Breast epithelium (tissue), 4 donors: ENCODE data around the gene LIX1. TPM values are rescaled to one million over a fixed set of nuclear protein-coding genes. Genes with fewer than 3 reads are reported as not detected.
"Not testable (repeated sequence)": the region's sequence is repeated elsewhere in the genome, so short reads cannot be mapped to it uniquely, and the experiment has no call there.

Experiments used
- DNase-seq, 2 donors: peaks; one replicate each; pipeline ENCODE4 v3.0.0-alpha.2; 2019; ENCODE audit warnings: low spot score in 2 of 2
- H3K27ac ChIP-seq, 2 donors: fragments of 200-600 bp; sonication (generic) in 1 of 2; one replicate each; pipeline ENCODE4 v1.5.1; 2016 to 2019; ENCODE audit warnings: mild to moderate bottlenecking in 1 of 2
- H3K27me3 ChIP-seq, 2 donors: fragments of 200-600 bp; sonication (generic) in 1 of 2; one replicate each; pipeline versions ENCODE4 v1.5.1 to v1.6.0; 2017 to 2019; ENCODE audit warnings: control low read depth in 1 of 2, mild to moderate bottlenecking in 1 of 2
- H3K36me3 ChIP-seq: fragments of 200-600 bp; one replicate; pipeline ENCODE4 v1.5.1; 2019
- H3K4me1 ChIP-seq, 2 donors: fragments of 200-600 bp; sonication (generic); one replicate each; pipeline ENCODE4 v1.5.1; 2016 to 2019; ENCODE audit warnings: control low read depth in 1 of 2
- H3K4me3 ChIP-seq, 3 donors: fragments of 200-600 bp; sonication (generic); 1 replicate in 2 of 3; 2 replicates in 1 of 3; pipeline ENCODE4 v1.5.1; 2016 to 2019; ENCODE audit warnings: mild to moderate bottlenecking in 3 of 3, moderate library complexity in 2 of 3
- H3K9me3 ChIP-seq, 2 donors: fragments of 200-600 bp; sonication (generic) in 1 of 2; one replicate each; pipeline ENCODE4 v1.5.1; 2016 to 2019; ENCODE audit warnings: control low read depth in 1 of 2
- CTCF ChIP-seq, 3 donors: fragments of 450-650 bp; IDR thresholded peaks; one replicate each; pipeline ENCODE4 v1.5.1; 2016 to 2017; ENCODE audit warnings: antibody characterized with exemption in 3 of 3, mild to moderate bottlenecking in 3 of 3, moderate library complexity in 3 of 3
- POLR2A ChIP-seq: fragments of 450-650 bp; IDR thresholded peaks from one replicate; pipeline ENCODE4 v1.6.1; 2016; ENCODE audit warnings: antibody characterized with exemption, mild to moderate bottlenecking, moderate library complexity
- POLR2AphosphoS5 ChIP-seq, 3 donors: sonication (generic); formaldehyde crosslinking; IDR thresholded peaks; one replicate each; pipeline ENCODE4 v1.6.1; 2017; ENCODE audit warnings: antibody characterized with exemption in 3 of 3
- intact Hi-C: fragments of 100-400 bp; cut with DNase I; formaldehyde crosslinking; loops from one replicate; pipeline ENCODE4 v1.15.1; 2023; ENCODE audit warnings: low total_unique reads
- total RNA-seq, 3 donors: library from RNA; depleted of rRNA; stranded (reverse); fragments of >200 nt; gene quantifications; one replicate each; pipeline ENCODE4 v1.1.0, GENCODE V29; 2016

LIX1 gene
- total RNA-seq = under 1 TPM in 1 of 3 donors, not detected in 2; 0.15 TPM

- H3K36me3 ChIP-seq = no peaks in the 10 kb centered on the region
- H3K4me1 ChIP-seq = no peaks in the 10 kb centered on the region
- H3K9me3 ChIP-seq = no peaks in the 10 kb centered on the region
- no peak for DNase-seq
- intact Hi-C loops = no loop called here
- no peaks in the 10 kb centered on the region for H3K27me3 ChIP-seq
- no peak within 1 kb of the TSS for H3K4me3 ChIP-seq
- H3K27ac ChIP-seq = no peak within 1 kb of the TSS
- TF ChIP-seq CTCF (IDR thresholded peaks at IDR 0.05) = peak in 1 of 3 donors; percentile 33
- no peak for TF ChIP-seq POLR2AphosphoS5 (IDR thresholded peaks at IDR 0.05)
- TF ChIP-seq POLR2A = no peak
Observed at GRCh38 chr5:97142521-97143254, at the start of gene LIX1. LIX1 (minus strand) TSS chr5:97142611; CDS start chr5:97142576, 35 bp downstream.

DNA sequence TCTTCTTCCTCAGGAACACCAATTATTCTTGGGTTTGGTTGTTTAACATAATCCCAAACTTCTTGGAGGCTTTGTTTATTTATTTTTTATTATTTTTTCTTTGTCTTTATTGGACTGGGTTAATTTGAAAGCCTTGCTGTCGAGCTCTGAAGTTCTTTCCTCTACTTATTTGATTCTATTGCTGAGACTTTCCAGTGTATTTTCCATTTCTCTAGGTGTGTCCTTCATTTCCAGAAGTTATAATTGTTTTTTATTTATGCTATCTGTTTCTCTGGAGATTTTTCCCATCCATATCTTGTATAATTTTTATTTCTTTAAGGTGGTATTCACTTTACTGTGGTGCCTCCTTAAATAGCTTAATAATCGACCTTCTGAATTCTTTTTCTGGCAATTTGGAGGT lies 49.5 kb upstream of the LIX1 start:
- Histone ChIP-seq H3K4me3 (no peak overlapping the region), H3K9me3 (peaks cover 0 to 5% of the 10 kb centered on the region in 2 donors), H3K36me3 (no peaks in the 10 kb centered on the region), H3K27ac (no peak overlapping the region), H3K27me3 (no peaks in the 10 kb centered on the region), H3K4me1 (no peaks in the 10 kb centered on the region)
- DNase-seq = no peak
- TF ChIP-seq POLR2A (no peak), CTCF (IDR thresholded peaks at IDR 0.05) (no peak)
- intact Hi-C loops = no loop called here

DNA sequence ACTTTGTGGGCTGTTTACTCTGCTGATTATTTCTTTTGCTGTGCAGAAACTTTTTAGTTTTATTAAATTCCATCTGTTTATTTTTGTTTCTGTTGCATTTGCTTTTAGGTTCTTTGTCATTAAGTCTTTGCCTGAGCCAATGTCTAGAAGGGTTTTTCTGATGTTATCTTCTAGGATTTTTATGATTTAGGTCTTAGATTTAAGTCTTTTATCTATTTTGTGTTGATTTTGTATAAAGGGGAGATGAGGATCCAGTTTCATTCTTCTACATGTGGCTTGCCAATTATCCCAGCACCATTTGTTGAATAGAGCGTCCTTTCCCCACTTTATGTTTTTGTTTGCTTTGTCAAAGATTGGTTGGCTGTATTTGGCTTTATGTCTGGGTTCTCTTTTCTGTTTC lies 47.1 kb upstream of the LIX1 start:
- H3K4me3 ChIP-seq, H3K9me3 ChIP-seq, DNase-seq, H3K4me1 ChIP-seq, intact Hi-C loops, H3K27ac ChIP-seq, H3K36me3 ChIP-seq, H3K27me3 ChIP-seq: not testable (repeated sequence)

DNA sequence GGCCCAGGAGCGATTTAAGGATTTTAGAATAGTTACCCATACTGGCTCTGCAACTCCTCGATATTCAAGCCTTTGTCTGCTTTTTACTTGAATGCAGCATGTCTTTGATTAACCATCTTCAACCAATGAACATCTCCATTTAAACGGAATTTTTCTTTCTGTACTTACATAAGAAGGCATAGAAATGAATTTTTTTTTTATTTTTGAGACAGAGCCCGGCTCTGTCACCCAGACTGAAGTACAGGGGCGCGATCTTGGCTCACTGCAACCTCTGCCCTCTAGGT lies 41.5 kb upstream of the LIX1 start:
- intact Hi-C loops = no loop called here
- no peak for TF ChIP-seq CTCF (IDR thresholded peaks at IDR 0.05)
- TF ChIP-seq POLR2AphosphoS5 (IDR thresholded peaks at IDR 0.05) = no peak
- TF ChIP-seq POLR2A = no peak
- peak overlapping the region; percentile 64 to 84 (median 79) for H3K4me3 ChIP-seq
- H3K36me3 ChIP-seq = no peaks in the 10 kb centered on the region
- no peaks in the 10 kb centered on the region for H3K9me3 ChIP-seq
- peak overlapping the region; percentile 94 to 95 for H3K27ac ChIP-seq
- H3K27me3 ChIP-seq = no peaks in the 10 kb centered on the region
- no peaks in the 10 kb centered on the region for H3K4me1 ChIP-seq
- no peak for DNase-seq

DNA sequence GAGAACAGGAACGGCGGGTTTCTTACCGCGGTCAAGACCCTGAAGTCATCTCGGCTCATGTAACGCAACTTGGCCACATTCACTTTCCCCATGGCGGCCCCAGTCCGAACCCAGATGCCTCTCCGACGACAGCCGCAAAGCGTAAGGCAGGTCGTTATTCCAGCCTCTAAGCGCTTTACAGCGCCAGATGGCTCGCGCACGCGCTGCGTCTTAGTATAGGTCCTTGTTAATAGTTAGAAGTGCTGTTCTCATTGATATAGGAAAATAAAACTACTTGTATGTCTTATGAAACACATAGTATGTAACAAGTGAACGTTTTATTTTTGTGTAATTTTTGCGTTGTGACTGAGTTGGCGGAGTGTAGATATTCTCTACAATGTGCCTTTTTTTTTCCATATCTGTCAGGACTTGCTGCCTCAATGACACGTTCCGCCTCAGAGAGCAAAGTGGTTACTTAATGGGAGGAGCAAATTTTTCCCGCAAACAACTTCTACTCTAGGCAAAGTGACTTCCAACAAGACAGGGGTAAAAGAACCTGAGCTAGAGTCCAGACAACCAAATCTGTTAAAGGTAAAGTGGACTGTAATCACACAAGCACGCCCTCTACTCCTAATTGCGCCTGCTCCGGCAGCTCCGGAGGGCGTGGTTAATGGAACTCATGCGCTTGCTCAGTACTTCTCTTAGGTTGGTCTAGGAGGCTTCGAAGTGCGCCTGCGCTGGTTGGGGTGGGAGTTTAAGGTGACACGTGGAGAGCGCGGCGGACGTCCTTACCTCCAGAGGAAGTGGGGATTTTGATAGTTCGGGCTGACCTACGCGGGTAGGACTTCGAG lies 40.9 kb upstream of the LIX1 start, which contains the start of gene RIOK2:
Gene RIOK2, minus strand, starts transcription at position 148 of the 830 bp plus-strand sequence. Its CDS starts 56 bp downstream, at position 92.
- H3K36me3 ChIP-seq = no peaks in the 10 kb centered on the region
- peak within 1 kb of the TSS; percentile 64 to 84 (median 79) for H3K4me3 ChIP-seq
- no peaks in the 10 kb centered on the region for H3K4me1 ChIP-seq
- peak; percentile 87 for DNase-seq
- TF ChIP-seq POLR2AphosphoS5 (IDR thresholded peaks at IDR 0.05) (peak; percentile 25 to 72 (median 61)), CTCF (IDR thresholded peaks at IDR 0.05) (no peak)
- H3K27me3 ChIP-seq = no peaks in the 10 kb centered on the region
- intact Hi-C loops = no loop called here
- peak within 1 kb of the TSS; percentile 94 to 95 for H3K27ac ChIP-seq
- H3K9me3 ChIP-seq = no peaks in the 10 kb centered on the region
